Retinal pigment epithelial cell (primary cell): ENCODE measurements around the gene CC2D1A.

Source experiments
- DNase-seq: peaks from one replicate; pipeline ENCODE4 v3.0.0-alpha.2; 2010; ENCODE audit warnings: low read depth
- H3K4me3 ChIP-seq: 2 replicates; pipeline ENCODE4 v1.5.1; 2011; ENCODE audit warnings: mild to moderate bottlenecking, low read length, control low read depth, moderate library complexity
- TF ChIP-seq, protein P1 (sequence below): conservative IDR thresholded peaks from 2 replicates; pipeline ENCODE4 v1.5.1; 2011; ENCODE audit warnings: low read depth, low read length, control low read depth, inconsistent platforms

The CC2D1A gene

DNA sequence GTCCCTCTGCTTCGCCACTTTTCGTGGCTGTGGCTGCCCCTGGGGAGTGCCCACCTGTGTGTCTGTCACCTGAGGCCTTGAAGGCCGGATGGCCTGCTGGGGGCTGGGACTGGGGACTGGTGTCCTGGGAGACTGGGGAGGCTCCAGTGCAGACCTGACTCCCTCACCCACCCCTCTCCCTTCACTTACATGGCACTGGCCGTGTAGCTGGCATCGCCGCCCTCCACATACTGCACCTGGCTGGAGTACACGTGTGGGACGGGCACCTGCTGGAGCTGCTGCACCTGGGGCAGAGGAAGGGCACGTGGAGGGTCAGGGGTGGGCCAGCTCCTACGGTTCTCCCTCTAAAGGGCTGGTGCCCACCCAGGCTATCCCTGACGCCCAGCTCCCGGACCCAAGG lies 71.8 kb downstream of the CC2D1A start:
- no peak overlapping the region for H3K4me3 ChIP-seq
- TF ChIP-seq, protein P1, sequence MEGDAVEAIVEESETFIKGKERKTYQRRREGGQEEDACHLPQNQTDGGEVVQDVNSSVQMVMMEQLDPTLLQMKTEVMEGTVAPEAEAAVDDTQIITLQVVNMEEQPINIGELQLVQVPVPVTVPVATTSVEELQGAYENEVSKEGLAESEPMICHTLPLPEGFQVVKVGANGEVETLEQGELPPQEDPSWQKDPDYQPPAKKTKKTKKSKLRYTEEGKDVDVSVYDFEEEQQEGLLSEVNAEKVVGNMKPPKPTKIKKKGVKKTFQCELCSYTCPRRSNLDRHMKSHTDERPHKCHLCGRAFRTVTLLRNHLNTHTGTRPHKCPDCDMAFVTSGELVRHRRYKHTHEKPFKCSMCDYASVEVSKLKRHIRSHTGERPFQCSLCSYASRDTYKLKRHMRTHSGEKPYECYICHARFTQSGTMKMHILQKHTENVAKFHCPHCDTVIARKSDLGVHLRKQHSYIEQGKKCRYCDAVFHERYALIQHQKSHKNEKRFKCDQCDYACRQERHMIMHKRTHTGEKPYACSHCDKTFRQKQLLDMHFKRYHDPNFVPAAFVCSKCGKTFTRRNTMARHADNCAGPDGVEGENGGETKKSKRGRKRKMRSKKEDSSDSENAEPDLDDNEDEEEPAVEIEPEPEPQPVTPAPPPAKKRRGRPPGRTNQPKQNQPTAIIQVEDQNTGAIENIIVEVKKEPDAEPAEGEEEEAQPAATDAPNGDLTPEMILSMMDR, result no peak

DNA sequence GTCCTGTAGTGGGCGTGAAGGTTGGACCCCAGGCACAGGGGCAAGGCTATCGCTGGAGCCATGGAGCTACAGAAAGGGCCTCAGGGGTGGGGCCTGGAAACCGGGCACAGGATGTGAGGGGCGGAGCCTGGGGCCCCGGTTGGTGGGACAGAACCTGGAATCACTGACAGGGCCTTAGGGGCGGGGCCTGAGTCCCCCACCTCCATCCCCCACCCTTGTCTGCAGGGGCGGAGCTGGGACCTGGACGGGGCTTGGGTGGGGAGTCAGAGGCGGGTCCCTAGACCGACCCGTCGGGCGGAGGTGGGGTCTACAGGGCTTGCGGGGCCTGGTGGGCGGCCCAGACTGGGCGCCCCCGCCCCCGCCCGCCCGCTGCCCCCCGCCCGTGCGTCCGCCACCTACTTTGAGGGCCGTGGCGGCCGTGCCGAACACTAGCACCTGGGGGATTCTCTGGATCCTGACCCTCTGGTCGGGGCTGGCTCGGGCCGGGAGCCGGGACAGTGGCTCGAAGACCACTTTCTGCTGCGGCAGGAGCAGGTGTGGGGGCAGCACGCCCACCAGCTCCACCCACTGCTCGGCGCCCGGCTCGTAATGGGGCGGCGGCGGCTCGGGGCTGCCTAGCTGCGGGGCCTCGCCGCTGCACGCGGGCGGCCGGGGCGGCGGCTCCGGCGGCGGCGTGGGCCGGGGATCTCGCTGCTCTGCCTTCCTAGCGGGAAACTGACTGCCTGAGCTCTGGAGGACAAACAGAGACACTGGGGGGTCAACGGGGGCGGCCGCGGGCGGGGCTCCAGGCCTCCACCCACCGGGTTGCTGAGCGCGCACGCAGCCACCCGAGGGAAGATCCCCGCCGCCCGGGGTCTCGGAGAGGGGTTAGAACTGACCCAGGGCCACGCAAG lies 72.6 kb downstream of the CC2D1A start:
- H3K4me3 ChIP-seq, result peak overlapping the region; percentile 46
- peak; percentile 33 for DNase-seq
- TF ChIP-seq, protein P1, result no peak

More for the DNA sequence above, 71.8 kb downstream of the CC2D1A start:
- DNase-seq, result no peak

GRCh38 chr19:13979244-13979615 lies 73.2 kb downstream of the CC2D1A start:
- H3K4me3 ChIP-seq, result peak overlapping the region; percentile 34
- no peak for DNase-seq
- TF ChIP-seq, protein P1, result no peak

GRCh38 chr19:13979686-13980085 lies 73.7 kb downstream of the CC2D1A start:
- TF ChIP-seq, protein P1, result no peak
- H3K4me3 ChIP-seq, result no peak overlapping the region
- no peak for DNase-seq

- no peak overlapping the region for H3K4me3 ChIP-seq
- TF ChIP-seq, protein P1, result no peak
- DNase-seq, result no peak
These were observed 74.3 kb downstream of the CC2D1A start for GRCh38 chr19:13980340-13980739.
